ENCODE measurements around the gene PDIK1L.

DNA sequence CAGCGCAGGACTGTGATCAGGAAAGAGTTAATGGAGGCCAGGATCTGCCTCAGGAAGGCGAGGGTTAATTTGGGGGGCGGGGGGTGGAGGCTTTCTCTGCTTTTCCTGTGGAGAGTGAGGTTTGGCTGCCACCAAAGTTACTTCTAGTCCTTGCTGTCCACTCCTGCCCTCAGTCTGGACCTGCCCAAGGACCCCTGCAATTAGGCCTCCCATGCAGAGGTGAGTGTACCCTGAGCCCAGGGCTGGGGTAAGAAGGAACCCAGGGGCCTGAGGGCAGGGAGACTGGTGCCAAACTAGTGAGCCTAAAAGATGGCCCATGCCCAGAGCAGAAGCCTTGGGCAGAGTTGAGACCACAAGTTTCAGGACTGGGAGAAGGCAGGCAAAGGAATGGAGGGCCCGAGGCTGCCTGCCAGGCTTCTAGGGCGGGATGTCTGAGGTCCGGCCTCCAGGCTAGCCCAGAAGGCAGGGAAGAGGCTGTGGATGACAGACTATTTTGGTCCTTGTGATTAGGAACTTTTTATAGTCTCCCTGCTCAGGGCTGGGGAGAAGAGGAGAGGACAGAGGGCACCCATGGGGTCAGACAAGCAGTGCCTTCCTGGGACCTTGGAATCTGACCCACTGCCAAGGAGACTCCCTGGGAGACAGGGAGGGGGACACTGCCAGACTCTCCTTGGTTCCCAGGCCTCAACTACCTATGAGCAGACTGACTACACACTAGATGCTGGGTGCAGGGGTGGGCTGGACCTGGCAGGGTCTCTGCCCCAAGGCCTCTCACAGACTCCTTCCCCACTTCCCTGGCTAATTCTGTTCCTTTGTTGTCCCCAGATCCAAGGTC is 47.5 kb downstream of the PDIK1L start, which contains the start of gene FAM110D:
- TF ChIP-seq, protein P1, sequence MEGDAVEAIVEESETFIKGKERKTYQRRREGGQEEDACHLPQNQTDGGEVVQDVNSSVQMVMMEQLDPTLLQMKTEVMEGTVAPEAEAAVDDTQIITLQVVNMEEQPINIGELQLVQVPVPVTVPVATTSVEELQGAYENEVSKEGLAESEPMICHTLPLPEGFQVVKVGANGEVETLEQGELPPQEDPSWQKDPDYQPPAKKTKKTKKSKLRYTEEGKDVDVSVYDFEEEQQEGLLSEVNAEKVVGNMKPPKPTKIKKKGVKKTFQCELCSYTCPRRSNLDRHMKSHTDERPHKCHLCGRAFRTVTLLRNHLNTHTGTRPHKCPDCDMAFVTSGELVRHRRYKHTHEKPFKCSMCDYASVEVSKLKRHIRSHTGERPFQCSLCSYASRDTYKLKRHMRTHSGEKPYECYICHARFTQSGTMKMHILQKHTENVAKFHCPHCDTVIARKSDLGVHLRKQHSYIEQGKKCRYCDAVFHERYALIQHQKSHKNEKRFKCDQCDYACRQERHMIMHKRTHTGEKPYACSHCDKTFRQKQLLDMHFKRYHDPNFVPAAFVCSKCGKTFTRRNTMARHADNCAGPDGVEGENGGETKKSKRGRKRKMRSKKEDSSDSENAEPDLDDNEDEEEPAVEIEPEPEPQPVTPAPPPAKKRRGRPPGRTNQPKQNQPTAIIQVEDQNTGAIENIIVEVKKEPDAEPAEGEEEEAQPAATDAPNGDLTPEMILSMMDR (conservative IDR thresholded peaks at IDR 0.05 in 1 of 2, IDR thresholded peaks at IDR 0.05 in 1 of 2; ENCODE audit: extremely low read depth in 1 of 2, insufficient read depth in 1 of 2, low read depth in 1 of 2, low read length in 2 of 2), result no peak
- TF ChIP-seq EZH2 (IDR thresholded peaks at IDR 0.05; ENCODE audit: borderline replicate concordance, low read length), result no peak
